Liver (tissue), 3 donors: ENCODE data around the gene RPL35A.

Source experiments
- CTCF ChIP-seq: fragments of 150-350 bp; IDR thresholded peaks from 2 replicates; pipeline ENCODE4 v1.5.1; 2017; ENCODE audit warnings: improper control_type of control experiment, low read depth, low read length; ENCODE audit not compliant: missing input control
- EGR1 ChIP-seq, 2 donors: IDR thresholded peaks; 2 replicates each; pipeline ENCODE4 v1.6.1; 2016 to 2018; ENCODE audit warnings: antibody characterized with exemption in 2 of 2, low read depth in 2 of 2
- FOXA1 ChIP-seq: IDR thresholded peaks from 2 replicates; pipeline ENCODE4 v1.6.1; 2016; ENCODE audit warnings: antibody characterized with exemption
- GABPA ChIP-seq, 2 donors: IDR thresholded peaks in 1 of 2; conservative IDR thresholded peaks in 1 of 2; 2 replicates each; pipeline ENCODE4 v1.6.1; 2016; ENCODE audit warnings: antibody characterized with exemption in 2 of 2, mild to moderate bottlenecking in 1 of 2, moderate library complexity in 1 of 2
- REST ChIP-seq: IDR thresholded peaks from 2 replicates; pipeline ENCODE4 v1.6.1; 2016; ENCODE audit warnings: antibody characterized with exemption, mild to moderate bottlenecking
- SP1 ChIP-seq: IDR thresholded peaks from 2 replicates; pipeline ENCODE4 v1.6.1; 2018; ENCODE audit warnings: antibody characterized with exemption, mild to moderate bottlenecking
- TAF1 ChIP-seq: conservative IDR thresholded peaks from 2 replicates; pipeline ENCODE4 v1.6.1; 2016; ENCODE audit warnings: antibody characterized with exemption, mild to moderate bottlenecking
- YY1 ChIP-seq: IDR thresholded peaks from 2 replicates; pipeline ENCODE4 v1.6.1; 2016; ENCODE audit warnings: antibody characterized with exemption, mild to moderate bottlenecking
- donor health status: healthy.
- donor health status: healthy.

- TF ChIP-seq YY1: no peak
- no peak for TF ChIP-seq CTCF
- TF ChIP-seq EGR1 (IDR thresholded peaks at IDR 0.05; ENCODE audit: low read depth in 2 of 2): no peak
- TF ChIP-seq TAF1: no peak
- no peak for TF ChIP-seq REST
- no peak for TF ChIP-seq GABPA (IDR thresholded peaks at IDR 0.05 in 1 of 2, conservative IDR thresholded peaks at IDR 0.05 in 1 of 2)
- no peak for TF ChIP-seq FOXA1
- no peak for TF ChIP-seq SP1
Observed at GRCh38 chr3:197908957-197909701, 40.9 kb upstream of the RPL35A start.
